Activated naive CD8-positive, alpha-beta T cell treated with anti-CD3 and anti-CD28 coated beads, Interleukin-2, amount 50 U/mL, for 24 hours (primary cell): Measurements from ENCODE around the gene CFAP58.
A peak's percentile ranks its signal among the peaks of the same experiment; 100 is the strongest.

Source experiments
- ATAC-seq: fragments of 150-1000 bp; cut with Tn5 transposase; one replicate; pipeline ENCODE4 v1.10.0; 2021
- DNase-seq: peaks from one replicate; pipeline ENCODE4 v3.0.0; 2021
- H3K27ac Mint-ChIP-seq: one replicate; pipeline ENCODE4 v1.8.0; 2021; ENCODE audit warnings: mild to moderate bottlenecking, mixed read lengths
- H3K27me3 Mint-ChIP-seq: one replicate; pipeline ENCODE4 v1.8.0; 2021; ENCODE audit warnings: mixed read lengths
- H3K36me3 Mint-ChIP-seq: one replicate; pipeline ENCODE4 v1.8.0; 2021; ENCODE audit warnings: low read depth, mixed read lengths
- H3K4me1 Mint-ChIP-seq: one replicate; pipeline ENCODE4 v1.8.0; 2021; ENCODE audit warnings: mixed read lengths
- H3K4me3 Mint-ChIP-seq: one replicate; pipeline ENCODE4 v1.8.0; 2021; ENCODE audit warnings: mild to moderate bottlenecking, moderate library complexity, mixed read lengths
- H3K9me3 Mint-ChIP-seq: one replicate; pipeline ENCODE4 v1.8.0; 2021; ENCODE audit warnings: mixed read lengths

Gene CFAP58

GRCh38 chr10:104328646-104328895 is 25.1 kb upstream of the CFAP58 start:
- Mint-ChIP-seq H3K4me1 (peaks cover 100% of the 10 kb centered on the region), H3K27me3 (no peaks in the 10 kb centered on the region), H3K9me3 (no peaks in the 10 kb centered on the region), H3K27ac (peak overlapping the region; percentile 91), H3K4me3 (peak overlapping the region; percentile 71), H3K36me3 (peaks cover 25% of the 10 kb centered on the region)
- DNase-seq (no peak), ATAC-seq (no peak)

- ATAC-seq (peak; percentile 91), DNase-seq (peak; percentile 79)
- peaks cover 23% of the 10 kb centered on the region for H3K36me3 Mint-ChIP-seq
- peaks cover 100% of the 10 kb centered on the region for H3K4me1 Mint-ChIP-seq
- peak overlapping the region; percentile 91 for H3K27ac Mint-ChIP-seq
- H3K4me3 Mint-ChIP-seq: peak overlapping the region; percentile 71
- H3K27me3 Mint-ChIP-seq: no peaks in the 10 kb centered on the region
- no peaks in the 10 kb centered on the region for H3K9me3 Mint-ChIP-seq
Measured at GRCh38 chr10:104328896-104329710, 24.5 kb upstream of the CFAP58 start.

GRCh38 chr10:104329735-104330134 is 23.9 kb upstream of the CFAP58 start:
- Mint-ChIP-seq H3K27ac (peak overlapping the region; percentile 91), H3K9me3 (no peaks in the 10 kb centered on the region), H3K4me3 (peak overlapping the region; percentile 71)

GRCh38 chr10:104330168-104331110 is 23.2 kb upstream of the CFAP58 start:
- no peaks in the 10 kb centered on the region for H3K27me3 Mint-ChIP-seq
- peak overlapping the region; percentile 91 for H3K27ac Mint-ChIP-seq
- no peak for ATAC-seq
- H3K9me3 Mint-ChIP-seq: no peaks in the 10 kb centered on the region
- H3K4me1 Mint-ChIP-seq: peaks cover 100% of the 10 kb centered on the region
- no peak for DNase-seq
- peaks cover 13% of the 10 kb centered on the region for H3K36me3 Mint-ChIP-seq
- H3K4me3 Mint-ChIP-seq: no peak overlapping the region

More at GRCh38 chr10:104329735-104330134, 23.9 kb upstream of the CFAP58 start:
- no peaks in the 10 kb centered on the region for H3K27me3 Mint-ChIP-seq
- DNase-seq (no peak), ATAC-seq (peak; percentile 0)
- peaks cover 19% of the 10 kb centered on the region for H3K36me3 Mint-ChIP-seq
- peaks cover 100% of the 10 kb centered on the region for H3K4me1 Mint-ChIP-seq

GRCh38 chr10:104331208-104331838 is 22.3 kb upstream of the CFAP58 start:
- peak overlapping the region; percentile 52 for H3K27ac Mint-ChIP-seq
- no peaks in the 10 kb centered on the region for H3K9me3 Mint-ChIP-seq
- peaks cover 10% of the 10 kb centered on the region for H3K36me3 Mint-ChIP-seq
- ATAC-seq (no peak), DNase-seq (no peak)
- H3K4me1 Mint-ChIP-seq: peaks cover 100% of the 10 kb centered on the region
- no peaks in the 10 kb centered on the region for H3K27me3 Mint-ChIP-seq
- H3K4me3 Mint-ChIP-seq: no peak overlapping the region

GRCh38 chr10:104332243-104333031 is 21.2 kb upstream of the CFAP58 start:
- H3K4me1 Mint-ChIP-seq: peaks cover 97% of the 10 kb centered on the region
- peaks cover 10% of the 10 kb centered on the region for H3K36me3 Mint-ChIP-seq
- H3K9me3 Mint-ChIP-seq: no peaks in the 10 kb centered on the region
- peak overlapping the region; percentile 66 for H3K27ac Mint-ChIP-seq
- ATAC-seq: no peak
- no peak for DNase-seq
- peak overlapping the region; percentile 56 for H3K4me3 Mint-ChIP-seq
- no peaks in the 10 kb centered on the region for H3K27me3 Mint-ChIP-seq

GRCh38 chr10:104333032-104333727 is 20.5 kb upstream of the CFAP58 start:
- Mint-ChIP-seq H3K9me3 (no peaks in the 10 kb centered on the region), H3K27ac (peak overlapping the region; percentile 66), H3K4me1 (peaks cover 90% of the 10 kb centered on the region), H3K27me3 (no peaks in the 10 kb centered on the region), H3K36me3 (peaks cover 10% of the 10 kb centered on the region), H3K4me3 (peak overlapping the region; percentile 56)
- DNase-seq: peak; percentile 60
- ATAC-seq: no peak

- Mint-ChIP-seq H3K27me3 (no peaks in the 10 kb centered on the region), H3K9me3 (no peaks in the 10 kb centered on the region), H3K4me3 (peak overlapping the region; percentile 56), H3K36me3 (peaks cover 10% of the 10 kb centered on the region), H3K4me1 (peaks cover 86% of the 10 kb centered on the region), H3K27ac (peak overlapping the region; percentile 66)
- DNase-seq: peak; percentile 3
- ATAC-seq: no peak
Measured at GRCh38 chr10:104333728-104334373, 19.8 kb upstream of the CFAP58 start.

- Mint-ChIP-seq H3K36me3 (peaks cover 10% of the 10 kb centered on the region), H3K4me3 (peak overlapping the region; percentile 87), H3K27me3 (no peaks in the 10 kb centered on the region), H3K4me1 (peaks cover 85% of the 10 kb centered on the region), H3K9me3 (no peaks in the 10 kb centered on the region), H3K27ac (no peak overlapping the region)
- ATAC-seq (no peak), DNase-seq (peak; percentile 1)
Measured at GRCh38 chr10:104334561-104334960, 19.1 kb upstream of the CFAP58 start.

- H3K27me3 Mint-ChIP-seq: peaks cover 2% of the 10 kb centered on the region
- peaks cover 10% of the 10 kb centered on the region for H3K36me3 Mint-ChIP-seq
- no peak for DNase-seq
- peak overlapping the region; percentile 87 for H3K4me3 Mint-ChIP-seq
- H3K4me1 Mint-ChIP-seq: peaks cover 85% of the 10 kb centered on the region
- ATAC-seq: no peak
- H3K27ac Mint-ChIP-seq: peak overlapping the region; percentile 68
- H3K9me3 Mint-ChIP-seq: no peaks in the 10 kb centered on the region
Measured at GRCh38 chr10:104334965-104335650, 18.5 kb upstream of the CFAP58 start.

- Mint-ChIP-seq H3K4me1 (peaks cover 71% of the 10 kb centered on the region), H3K27ac (peak overlapping the region; percentile 97), H3K36me3 (peaks cover 9% of the 10 kb centered on the region), H3K4me3 (peak overlapping the region; percentile 87), H3K27me3 (peaks cover 4% of the 10 kb centered on the region), H3K9me3 (no peaks in the 10 kb centered on the region)
- DNase-seq: no peak
- ATAC-seq: no peak
Measured at GRCh38 chr10:104336821-104337467, 16.7 kb upstream of the CFAP58 start.

- ATAC-seq (peak; percentile 18), DNase-seq (no peak)
- H3K4me3 Mint-ChIP-seq: peak overlapping the region; percentile 87
- H3K27ac Mint-ChIP-seq: peak overlapping the region; percentile 97
- H3K36me3 Mint-ChIP-seq: peaks cover 8% of the 10 kb centered on the region
- peaks cover 4% of the 10 kb centered on the region for H3K27me3 Mint-ChIP-seq
- H3K9me3 Mint-ChIP-seq: no peaks in the 10 kb centered on the region
- peaks cover 64% of the 10 kb centered on the region for H3K4me1 Mint-ChIP-seq
Measured at GRCh38 chr10:104337521-104337984, 16.1 kb upstream of the CFAP58 start.
